Measurements from ENCODE around the gene GZMB. TPM values are rescaled to one million over a fixed set of nuclear protein-coding genes. Genes with fewer than 3 reads are reported as not detected.

Gene GZMB
- polyA plus RNA-seq, 1 donor from 2014 or later: not detected

GRCh38 chr14:24629521-24629920 is 4.5 kb downstream of the GZMB start:
- H3K27ac ChIP-seq (ENCODE audit: low read length): no peak overlapping the region
- no peaks in the 10 kb centered on the region for H3K36me3 ChIP-seq (ENCODE audit: insufficient read depth, low read length)
- no peaks in the 10 kb centered on the region for H3F3A ChIP-seq (ENCODE audit: insufficient read depth, low read length, poor library complexity, severe bottlenecking)
- no peak overlapping the region for H2AFZ ChIP-seq (ENCODE audit: low read depth, low read length)
- H3K9me2 ChIP-seq (ENCODE audit: insufficient read depth, low read length): no peaks in the 10 kb centered on the region
- no peaks in the 10 kb centered on the region for H4K20me1 ChIP-seq (ENCODE audit: insufficient read depth)
- H3K9me3 ChIP-seq (ENCODE audit: low read length): no peaks in the 10 kb centered on the region
- H3K9ac ChIP-seq (ENCODE audit: low read length): no peak overlapping the region
- TF ChIP-seq SMC3 (conservative IDR thresholded peaks at IDR 0.05; ENCODE audit: poor library complexity) (no peak), MXI1 (conservative IDR thresholded peaks at IDR 0.05; ENCODE audit: poor library complexity, severe bottlenecking) (no peak), EP300 (conservative IDR thresholded peaks at IDR 0.05; ENCODE audit: poor library complexity, severe bottlenecking) (no peak), CTCF (IDR thresholded peaks at IDR 0.05; ENCODE audit: poor library complexity, severe bottlenecking) (no peak), TAF1 (IDR thresholded peaks at IDR 0.05; ENCODE audit: low read depth) (no peak), RAD21 (conservative IDR thresholded peaks at IDR 0.05) (no peak), REST (IDR thresholded peaks at IDR 0.05; ENCODE audit: borderline replicate concordance) (no peak), EZH2 (IDR thresholded peaks at IDR 0.05; ENCODE audit: borderline replicate concordance, insufficient read depth, low read length, poor library complexity, severe bottlenecking) (no peak), POLR2AphosphoS5 (IDR thresholded peaks at IDR 0.05) (no peak)
- H3K79me2 ChIP-seq (replicated peaks; ENCODE audit: insufficient read depth, low read length): no peaks in the 10 kb centered on the region
- no peaks in the 10 kb centered on the region for H3K27me3 ChIP-seq (ENCODE audit: insufficient read depth, low read depth, low read length)
- no peak overlapping the region for H3K4me3 ChIP-seq (ENCODE audit: low read length)
- no peak overlapping the region for H3K4me2 ChIP-seq (ENCODE audit: low read length)

GRCh38 chr14:24613747-24614146 is 20.2 kb downstream of the GZMB start:
- Histone ChIP-seq H3K27me3 (ENCODE audit: insufficient read depth, low read depth, low read length) (no peaks in the 10 kb centered on the region), H3K9me2 (ENCODE audit: insufficient read depth, low read length) (no peaks in the 10 kb centered on the region), H3K27ac (ENCODE audit: low read length) (no peak overlapping the region), H3F3A (ENCODE audit: insufficient read depth, low read length, poor library complexity, severe bottlenecking) (no peaks in the 10 kb centered on the region), H3K9me3 (ENCODE audit: low read length) (no peaks in the 10 kb centered on the region), H3K79me2 (replicated peaks; ENCODE audit: insufficient read depth, low read length) (no peaks in the 10 kb centered on the region), H4K20me1 (ENCODE audit: insufficient read depth) (no peaks in the 10 kb centered on the region), H3K36me3 (ENCODE audit: insufficient read depth, low read length) (no peaks in the 10 kb centered on the region), H2AFZ (ENCODE audit: low read depth, low read length) (no peak overlapping the region), H3K4me3 (ENCODE audit: low read length) (no peak overlapping the region), H3K9ac (ENCODE audit: low read length) (no peak overlapping the region), H3K4me2 (ENCODE audit: low read length) (no peak overlapping the region)
- TF ChIP-seq POLR2AphosphoS5 (IDR thresholded peaks at IDR 0.05) (no peak), CTCF (IDR thresholded peaks at IDR 0.05; ENCODE audit: poor library complexity, severe bottlenecking) (no peak), REST (IDR thresholded peaks at IDR 0.05; ENCODE audit: borderline replicate concordance) (no peak), EZH2 (IDR thresholded peaks at IDR 0.05; ENCODE audit: borderline replicate concordance, insufficient read depth, low read length, poor library complexity, severe bottlenecking) (no peak), EP300 (conservative IDR thresholded peaks at IDR 0.05; ENCODE audit: poor library complexity, severe bottlenecking) (no peak), TAF1 (IDR thresholded peaks at IDR 0.05; ENCODE audit: low read depth) (no peak), SMC3 (conservative IDR thresholded peaks at IDR 0.05; ENCODE audit: poor library complexity) (no peak), RAD21 (conservative IDR thresholded peaks at IDR 0.05) (no peak), MXI1 (conservative IDR thresholded peaks at IDR 0.05; ENCODE audit: poor library complexity, severe bottlenecking) (no peak)

All from neural cell (in vitro differentiated cells).